DND-41 (cell line): ENCODE measurements around the gene DENND1A.

Source experiments
- CTCF ChIP-seq: IDR thresholded peaks from 2 replicates; pipeline ENCODE4 v1.5.1; 2012; ENCODE audit warnings: borderline replicate concordance, low read length, moderate library complexity, mild to moderate bottlenecking; ENCODE audit not compliant: poor library complexity, severe bottlenecking; ENCODE audit errors: extremely low read depth
- EZH2 ChIP-seq: IDR thresholded peaks from 3 replicates; pipeline ENCODE4 v1.6.1; 2012; ENCODE audit warnings: borderline replicate concordance, low read depth, mild to moderate bottlenecking, moderate library complexity, low read length, inconsistent platforms; ENCODE audit not compliant: severe bottlenecking

- TF ChIP-seq CTCF: no peak
- TF ChIP-seq EZH2: no peak
These were observed 451.8 kb downstream of the DENND1A start for GRCh38 chr9:123478160-123478559.
